ENCODE results near the gene HNRNPLL. TPM values are rescaled to one million over a fixed set of nuclear protein-coding genes. Genes with fewer than 3 reads are reported as not detected.
A peak's percentile ranks its signal among the peaks of the same experiment; 100 is the strongest.

Gene HNRNPLL
- total RNA-seq, 4 donors from 2014 or later = 20.0 to 42.9 (median 21.9) TPM

- no peaks in the 10 kb centered on the region for H3K27me3 ChIP-seq
- ATAC-seq (no peak), DNase-seq (no peak)
- no peak for TF ChIP-seq CTCF (IDR thresholded peaks at IDR 0.05 in 4 of 5, conservative IDR thresholded peaks at IDR 0.05 in 1 of 5)
- no peak for TF ChIP-seq POLR2A (IDR thresholded peaks at IDR 0.05)
- no peak overlapping the region for H3K4me3 ChIP-seq
- H3K27ac ChIP-seq = no peak overlapping the region
- intact Hi-C loops (cut with DNase I; ENCODE audit: low total_unique reads) (loop anchor here (5.0 kb wide), 3 partner anchors 37 to 152 kb away; partner anchors contain the start of genes ATL2 and HNRNPLL), in situ Hi-C loops (cut with MboI; ENCODE audit: low sequenced_read_pairs in 4 of 4) (loop anchor here in 3 of 4 donors (25.0 kb wide), 1 partner anchor 217 kb away; no protein-coding TSS in a partner anchor)
- no peaks in the 10 kb centered on the region for H3K9me3 ChIP-seq
- no peaks in the 10 kb centered on the region for H3K36me3 ChIP-seq
- H3K4me1 ChIP-seq = peaks cover 20 to 25% of the 10 kb centered on the region in 2 donors
Observed at GRCh38 chr2:38529208-38529607, 73.5 kb downstream of the HNRNPLL start.

- in situ Hi-C loops (cut with MboI; ENCODE audit: low sequenced_read_pairs in 4 of 4) (loop anchor here in 3 of 4 donors (25.0 kb wide), 1 partner anchor 216 kb away; no protein-coding TSS in a partner anchor), intact Hi-C loops (cut with DNase I; ENCODE audit: low total_unique reads) (loop anchor here (5.0 kb wide), 3 partner anchors 36 to 151 kb away; partner anchors contain the start of genes ATL2 and HNRNPLL)
- H3K36me3 ChIP-seq = no peaks in the 10 kb centered on the region
- H3K4me1 ChIP-seq = peaks cover 26 to 32% of the 10 kb centered on the region in 2 donors
- no peaks in the 10 kb centered on the region for H3K9me3 ChIP-seq
- no peaks in the 10 kb centered on the region for H3K27me3 ChIP-seq
- TF ChIP-seq POLR2A (IDR thresholded peaks at IDR 0.05) (no peak), CTCF (IDR thresholded peaks at IDR 0.05 in 4 of 5, conservative IDR thresholded peaks at IDR 0.05 in 1 of 5) (no peak)
- DNase-seq (no peak), ATAC-seq (no peak)
- H3K4me3 ChIP-seq = peak overlapping the region; percentile 49 to 60 (median 56)
- peak overlapping the region; percentile 72 to 91 (median 80) for H3K27ac ChIP-seq
Observed at GRCh38 chr2:38528534-38528933, 74.2 kb downstream of the HNRNPLL start.

- H3K4me3 ChIP-seq = peak overlapping the region; percentile 49 to 60 (median 56)
- H3K4me1 ChIP-seq = peaks cover 31 to 37% of the 10 kb centered on the region in 2 donors
- in situ Hi-C loops (cut with MboI; ENCODE audit: low sequenced_read_pairs in 4 of 4) (loop anchor here in 3 of 4 donors (25.0 kb wide), 1 partner anchor 216 kb away; no protein-coding TSS in a partner anchor), intact Hi-C loops (cut with DNase I; ENCODE audit: low total_unique reads) (loop anchor here (5.0 kb wide), 3 partner anchors 36 to 151 kb away; partner anchors contain the start of genes ATL2 and HNRNPLL)
- TF ChIP-seq POLR2A (IDR thresholded peaks at IDR 0.05) (no peak), CTCF (IDR thresholded peaks at IDR 0.05 in 4 of 5, conservative IDR thresholded peaks at IDR 0.05 in 1 of 5) (no peak)
- ATAC-seq = peak; percentile 12 to 56
- H3K9me3 ChIP-seq = no peaks in the 10 kb centered on the region
- H3K27ac ChIP-seq = peak overlapping the region; percentile 72 to 91 (median 80)
- no peak for DNase-seq
- no peaks in the 10 kb centered on the region for H3K27me3 ChIP-seq
- H3K36me3 ChIP-seq = no peaks in the 10 kb centered on the region
Observed at GRCh38 chr2:38528008-38528442, 74.7 kb downstream of the HNRNPLL start.

- peak overlapping the region; percentile 72 to 91 (median 80) for H3K27ac ChIP-seq
- intact Hi-C loops (cut with DNase I; ENCODE audit: low total_unique reads) = loop anchor here (5.0 kb wide), 3 partner anchors 35 to 150 kb away; partner anchors contain the start of genes ATL2 and HNRNPLL
- H3K27me3 ChIP-seq = no peaks in the 10 kb centered on the region
- peak overlapping the region; percentile 49 to 60 (median 56) for H3K4me3 ChIP-seq
- DNase-seq (no peak), ATAC-seq (no peak)
- in situ Hi-C loops (cut with MboI; ENCODE audit: low sequenced_read_pairs in 4 of 4) = loop anchor here in 3 of 4 donors (25.0 kb wide), 1 partner anchor 215 kb away; no protein-coding TSS in a partner anchor
- H3K36me3 ChIP-seq = no peaks in the 10 kb centered on the region
- TF ChIP-seq POLR2A (IDR thresholded peaks at IDR 0.05) (no peak), CTCF (IDR thresholded peaks at IDR 0.05 in 4 of 5, conservative IDR thresholded peaks at IDR 0.05 in 1 of 5) (no peak)
- H3K4me1 ChIP-seq = peaks cover 36 to 41% of the 10 kb centered on the region in 2 donors
- H3K9me3 ChIP-seq = no peaks in the 10 kb centered on the region
Observed at GRCh38 chr2:38527338-38528007, 75.3 kb downstream of the HNRNPLL start.
